H1 (cell line): ENCODE results near the gene CASP9. TPM values are rescaled to one million over a fixed set of nuclear protein-coding genes. Genes with fewer than 3 reads are reported as not detected.

Source experiments
- CTCF ChIA-PET: fragments of 300-600 bp; sonication (Branson Sonifier 250); formaldehyde crosslinking; loops from one replicate; lab custom pipeline; 2021; ENCODE audit not compliant: partially characterized antibody; lab: Charles Lee
- POLR2A ChIA-PET: fragments of 300-600 bp; sonication (Branson Sonifier 250); formaldehyde crosslinking; loops from one replicate; lab custom pipeline; 2021; ENCODE audit warnings: inconsistent platforms; ENCODE audit not compliant: partially characterized antibody; lab: Charles Lee
- DNase-seq, 2 experiments: peaks; one replicate each; pipeline versions ENCODE4 v3.0.0 to v3.0.0-alpha.2; 2010 to 2022; ENCODE audit warnings: low spot score in 2 of 2, low read depth in 1 of 2, mixed read lengths in 1 of 2
- FAIRE-seq: peaks from 2 replicates; lab custom pipeline; 2011; peaks lifted over from hg19 to GRCh38; lab: Jason Lieb, UNC
- H2AFZ ChIP-seq: 2 replicates; pipeline ENCODE4 v1.8.1; 2012; ENCODE audit warnings: low read length, inconsistent platforms
- H2AK5ac ChIP-seq: 2 replicates; pipeline ENCODE4 v1.6.1; 2013; ENCODE audit warnings: low read depth, low read length
- H2BK120ac ChIP-seq: replicated peaks from 2 replicates; pipeline ENCODE3; 2013; ENCODE audit warnings: low read depth, low read length, inconsistent platforms
- H2BK12ac ChIP-seq: 2 replicates; pipeline ENCODE4 v1.6.1; 2013; ENCODE audit warnings: low read depth, low read length
- H2BK15ac ChIP-seq: 2 replicates; pipeline ENCODE4 v1.6.1; 2013; ENCODE audit warnings: low read length
- H2BK20ac ChIP-seq: 2 replicates; pipeline ENCODE4 v1.6.1; 2013; ENCODE audit warnings: low read length
- H2BK5ac ChIP-seq: 2 replicates; pipeline ENCODE4 v1.6.1; 2013; ENCODE audit warnings: low read depth, low read length
- H3K14ac ChIP-seq: 2 replicates; pipeline ENCODE4 v1.6.1; 2013; ENCODE audit warnings: inconsistent platforms; ENCODE audit not compliant: insufficient read length
- H3K18ac ChIP-seq: 2 replicates; pipeline ENCODE4 v1.6.1; 2013; ENCODE audit warnings: low read length; ENCODE audit errors: extremely low read depth
- H3K23ac ChIP-seq: 2 replicates; pipeline ENCODE4 v1.6.1; 2013; ENCODE audit warnings: inconsistent platforms; ENCODE audit not compliant: insufficient read length
- H3K23me2 ChIP-seq: 2 replicates; pipeline ENCODE4 v1.6.1; 2013; ENCODE audit warnings: low read depth, low read length
- H3K27ac ChIP-seq: 2 replicates; pipeline ENCODE4 v1.6.1; 2011; ENCODE audit warnings: low read depth, low read length, inconsistent platforms
- H3K27me3 ChIP-seq, 4 experiments: replicated peaks in 1 of 4; 1 replicate in 1 of 4; 2 replicates in 3 of 4; pipeline versions ENCODE4 v1.6.1 to v1.8.1; 2011 to 2013; ENCODE audit warnings: low read length in 3 of 4, mild to moderate bottlenecking in 3 of 4, inconsistent platforms in 2 of 4, mixed read lengths in 2 of 4, moderate library complexity in 1 of 4; ENCODE audit not compliant: control insufficient read depth in 3 of 4, insufficient read depth in 3 of 4; ENCODE audit errors: extremely low read depth in 1 of 4
- H3K36me3 ChIP-seq, 4 experiments: 2 replicates each; pipeline versions ENCODE4 v1.6.1 to v1.8.1; 2011 to 2013; ENCODE audit warnings: mild to moderate bottlenecking in 4 of 4, low read length in 3 of 4, moderate library complexity in 2 of 4, control low read depth in 1 of 4, inconsistent platforms in 1 of 4; ENCODE audit not compliant: insufficient read depth in 4 of 4, control insufficient read depth in 2 of 4
- H3K4ac ChIP-seq: replicated peaks from 2 replicates; pipeline ENCODE3; 2013; ENCODE audit warnings: low read length, low read depth, mixed read lengths, inconsistent platforms; ENCODE audit not compliant: insufficient read length
- H3K4me1 ChIP-seq, 4 experiments: replicated peaks in 1 of 4; 1 replicate in 1 of 4; 2 replicates in 3 of 4; pipeline versions ENCODE4 v1.6.1 to v1.8.1; 2011 to 2013; ENCODE audit warnings: low read length in 3 of 4, inconsistent platforms in 2 of 4, mixed read lengths in 1 of 4; ENCODE audit not compliant: insufficient read depth in 4 of 4, control insufficient read depth in 3 of 4
- H3K4me2 ChIP-seq, 2 experiments: 2 replicates each; pipeline versions ENCODE4 v1.6.1 to v1.8.1; 2011 to 2013; ENCODE audit warnings: low read depth in 2 of 2, low read length in 2 of 2, control low read depth in 1 of 2, inconsistent platforms in 1 of 2, mild to moderate bottlenecking in 1 of 2; ENCODE audit not compliant: insufficient read depth in 1 of 2
- H3K4me3 ChIP-seq, 4 experiments: fragments of 200-600, 300-600 bp in 1 of 4; sonication (generic), shearing (Covaris generic), sonication (Bioruptor Twin) in 1 of 4; 2 replicates each; pipeline versions ENCODE4 v1.5.1 to v1.8.1; 2011 to 2016; ENCODE audit warnings: low read length in 4 of 4, low read depth in 3 of 4, control low read depth in 2 of 4, inconsistent platforms in 2 of 4, mild to moderate bottlenecking in 2 of 4, mixed read lengths in 1 of 4, moderate library complexity in 1 of 4; ENCODE audit not compliant: insufficient read depth in 2 of 4; ENCODE audit errors: extremely low read depth in 1 of 4
- H3K56ac ChIP-seq: replicated peaks from 2 replicates; pipeline ENCODE3; 2013; ENCODE audit warnings: low read depth, mild to moderate bottlenecking, mixed read lengths, low read length, inconsistent platforms; ENCODE audit not compliant: insufficient read length
- H3K79me1 ChIP-seq: 2 replicates; pipeline ENCODE4 v1.6.1; 2013; ENCODE audit warnings: low read depth, low read length, control low read depth
- H3K79me2 ChIP-seq, 2 experiments: 2 replicates each; pipeline versions ENCODE4 v1.6.1 to v1.8.1; 2012 to 2013; ENCODE audit warnings: low read length in 2 of 2, mild to moderate bottlenecking in 2 of 2, inconsistent platforms in 1 of 2; ENCODE audit not compliant: insufficient read depth in 2 of 2, control insufficient read depth in 1 of 2
- H3K9ac ChIP-seq, 4 experiments: replicated peaks in 1 of 4; 1 replicate in 1 of 4; 2 replicates in 3 of 4; pipeline versions ENCODE4 v1.6.1 to v1.8.1; 2011 to 2013; ENCODE audit warnings: low read depth in 3 of 4, low read length in 3 of 4, control low read depth in 2 of 4, mild to moderate bottlenecking in 2 of 4, moderate library complexity in 2 of 4, inconsistent platforms in 1 of 4; ENCODE audit errors: extremely low read depth in 1 of 4
- H3K9me3 ChIP-seq, 2 experiments: 2 replicates each; pipeline versions ENCODE4 v1.6.1 to v1.8.1; 2012 to 2013; ENCODE audit warnings: mild to moderate bottlenecking in 2 of 2, moderate library complexity in 2 of 2, control low read depth in 1 of 2, inconsistent platforms in 1 of 2, low read depth in 1 of 2, low read length in 1 of 2, mixed read lengths in 1 of 2; ENCODE audit not compliant: insufficient read depth in 2 of 2
- H4K20me1 ChIP-seq, 2 experiments: replicated peaks in 1 of 2; 2 replicates each; pipeline versions ENCODE3 to v1.8.1; 2011 to 2013; ENCODE audit warnings: inconsistent platforms in 2 of 2, low read length in 2 of 2, mild to moderate bottlenecking in 1 of 2; ENCODE audit not compliant: insufficient read depth in 2 of 2, control insufficient read depth in 1 of 2
- H4K5ac ChIP-seq: 2 replicates; pipeline ENCODE4 v1.6.1; 2013; ENCODE audit warnings: low read length, low read depth, mixed read lengths, inconsistent platforms; ENCODE audit not compliant: insufficient read length
- H4K8ac ChIP-seq: 2 replicates; pipeline ENCODE4 v1.8.0; 2013; ENCODE audit warnings: mild to moderate bottlenecking, moderate library complexity, low read length, inconsistent platforms; ENCODE audit not compliant: insufficient read depth; ENCODE audit errors: extremely low read depth
- H4K91ac ChIP-seq: replicated peaks from 2 replicates; pipeline ENCODE3; 2013; ENCODE audit warnings: low read length, mixed read lengths, inconsistent platforms; ENCODE audit not compliant: insufficient read length
- BACH1 ChIP-seq: IDR thresholded peaks from 2 replicates; pipeline ENCODE4 v1.6.1; 2012; ENCODE audit warnings: low read length, improper control_type of control experiment
- BRCA1 ChIP-seq: IDR thresholded peaks from 2 replicates; pipeline ENCODE4 v1.6.1; 2012; ENCODE audit warnings: low read depth, low read length, improper control_type of control experiment
- EP300 ChIP-seq, 2 experiments: IDR thresholded peaks; 1 replicate in 1 of 2; 2 replicates in 1 of 2; pipeline ENCODE4 v1.6.1; 2011 to 2012; ENCODE audit warnings: low read depth in 2 of 2, low read length in 2 of 2, mild to moderate bottlenecking in 2 of 2, borderline replicate concordance in 1 of 2, inconsistent platforms in 1 of 2, moderate library complexity in 1 of 2
- FOSL1 ChIP-seq: IDR thresholded peaks from 2 replicates; pipeline ENCODE4 v1.6.1; 2011; ENCODE audit warnings: mild to moderate bottlenecking, low read depth, low read length, moderate library complexity; ENCODE audit not compliant: insufficient read depth
- GTF2F1 ChIP-seq: IDR thresholded peaks from 2 replicates; pipeline ENCODE4 v1.6.1; 2012; ENCODE audit warnings: low read depth, low read length, improper control_type of control experiment, borderline replicate concordance
- HDAC2 ChIP-seq, 2 experiments: fragments of 300-600 bp in 1 of 2; sonication (generic) in 1 of 2; IDR thresholded peaks; 2 replicates each; pipeline ENCODE4 v1.6.1; 2011 to 2012; ENCODE audit warnings: low read depth in 2 of 2, low read length in 2 of 2, mild to moderate bottlenecking in 2 of 2, moderate library complexity in 2 of 2, borderline replicate concordance in 1 of 2, inconsistent platforms in 1 of 2
- JUN ChIP-seq: IDR thresholded peaks from 2 replicates; pipeline ENCODE4 v1.6.1; 2011; ENCODE audit warnings: low read depth, mild to moderate bottlenecking, improper control_type of control experiment, low read length
- RAD21 ChIP-seq, 2 experiments: IDR thresholded peaks in 1 of 2; conservative IDR thresholded peaks in 1 of 2; 2 replicates each; pipeline ENCODE4 v1.6.1; 2011; ENCODE audit warnings: low read depth in 2 of 2, low read length in 2 of 2, improper control_type of control experiment in 1 of 2, inconsistent platforms in 1 of 2, mild to moderate bottlenecking in 1 of 2, moderate library complexity in 1 of 2
- RFX5 ChIP-seq: IDR thresholded peaks from 2 replicates; pipeline ENCODE4 v1.6.1; 2011; ENCODE audit warnings: low read depth, low read length, improper control_type of control experiment, borderline replicate concordance
- SIN3A ChIP-seq, 2 experiments: IDR thresholded peaks in 1 of 2; conservative IDR thresholded peaks in 1 of 2; 2 replicates each; pipeline ENCODE4 v1.6.1; 2011 to 2012; ENCODE audit warnings: low read length in 2 of 2, improper control_type of control experiment in 1 of 2, low read depth in 1 of 2, mild to moderate bottlenecking in 1 of 2
- SP1 ChIP-seq: IDR thresholded peaks from 2 replicates; pipeline ENCODE4 v1.6.1; 2011; ENCODE audit warnings: low read depth, low read length
- SRF ChIP-seq: IDR thresholded peaks from 2 replicates; pipeline ENCODE4 v1.6.1; 2011; ENCODE audit warnings: mild to moderate bottlenecking, low read depth, low read length, moderate library complexity
- WGBS, 2 experiments: shearing (Covaris generic) in 1 of 2; methylation state at CpG; one replicate each; pipeline versions ENCODE4 v1.1.6 to v1.1.7; 2013 to 2015; ENCODE audit warnings: low lambda C conversion rate in 2 of 2, mixed read lengths in 2 of 2, inconsistent platforms in 1 of 2, low coverage in 1 of 2, missing lambda C conversion rate in 1 of 2; ENCODE audit not compliant: insufficient replicate concordance in 2 of 2, insufficient coverage in 1 of 2, insufficient read length in 1 of 2; ENCODE audit errors: extremely low coverage in 1 of 2, missing lambda C conversion rate in 1 of 2; 5-methylcytosine and 5-hydroxymethylcytosine counted together
- polyA plus RNA-seq, 7 experiments: library from polyadenylated mRNA; depleted of rRNA in 3 of 7; stranded (reverse) in 5 of 7; unstranded in 2 of 7; fragments of >200 nt in 5 of 7; fragments of 200-250 nt in 2 of 7; gene quantifications; 1 replicate in 5 of 7; 2 replicates in 1 of 7; 4 replicates in 1 of 7; pipeline versions ENCODE4 v1.2.1 to v1.2.3, GENCODE V29; 2011 to 2013; ENCODE audit warnings: missing spikeins in 2 of 7, mixed read lengths in 2 of 7
- total RNA-seq: library from RNA; stranded (reverse); fragmentation: NEBNext Ultra II Directional; extraction: Animal tissue kit (Norgen Biotek cat#: 25700); gene quantifications from 2 replicates; pipeline ENCODE4 v1.2.1, GENCODE V29; 2021
- TF ChIP-seq, protein P1 (sequence below): IDR thresholded peaks from 2 replicates; pipeline ENCODE4 v1.6.1; 2012; ENCODE audit warnings: inconsistent platforms

The CASP9 gene
- total and polyA plus RNA-seq, 2 of the 8 experiments (the other 6 are each of a cell fraction or from before 2014, with no cell fraction given), result 14.8 to 36.3 TPM

DNA sequence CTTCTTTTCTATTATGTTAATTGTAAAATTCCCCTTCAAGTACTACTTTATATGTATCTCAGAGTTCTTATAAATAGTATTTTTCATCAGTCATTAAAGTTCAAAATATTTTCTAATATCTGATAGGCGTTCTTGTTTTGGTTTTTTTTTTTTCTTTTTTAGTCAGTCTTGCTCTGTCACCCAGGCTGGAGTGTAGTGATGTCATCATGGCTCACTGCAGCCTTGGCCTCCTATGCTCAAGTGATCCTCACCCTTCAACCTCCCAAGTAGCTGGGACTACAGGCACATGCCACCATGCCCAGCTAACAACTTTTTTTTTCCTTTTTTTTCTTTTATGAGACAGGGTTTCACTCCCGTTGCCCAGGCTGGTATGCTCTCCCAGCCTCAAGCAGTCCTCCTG lies 33.6 kb upstream of the CASP9 start:
- H3K79me1 ChIP-seq, result no peaks in the 10 kb centered on the region
- no peak overlapping the region for H3K23ac ChIP-seq
- no peak overlapping the region for H2AK5ac ChIP-seq
- ChIA-PET POLR2A (no interaction called here), CTCF (no interaction called here)
- no peak overlapping the region for H2BK12ac ChIP-seq
- no peak overlapping the region for H3K4ac ChIP-seq
- H3K27ac ChIP-seq, result no peak overlapping the region
- H3K14ac ChIP-seq, result no peak overlapping the region
- no peak overlapping the region for H3K9ac ChIP-seq
- no peak overlapping the region for H4K8ac ChIP-seq
- no peak overlapping the region for H3K56ac ChIP-seq
- FAIRE-seq (no peak), DNase-seq (no peak)
- WGBS, 2 experiments, result 85% methylated on average over 2 of the region's 2 CpGs; no CpG with 5 or more reads in 1 of the 2 experiments
- no peak overlapping the region for H3K4me3 ChIP-seq
- H3K23me2 ChIP-seq, result no peaks in the 10 kb centered on the region
- no peak overlapping the region for H4K5ac ChIP-seq
- no peak overlapping the region for H2BK20ac ChIP-seq
- H3K4me1 ChIP-seq, result no peaks in the 10 kb centered on the region
- no peaks in the 10 kb centered on the region for H3K9me3 ChIP-seq
- H3K18ac ChIP-seq, result no peak overlapping the region
- H2BK15ac ChIP-seq, result no peak overlapping the region
- no peak overlapping the region for H3K4me2 ChIP-seq
- H3K27me3 ChIP-seq, result no peaks in the 10 kb centered on the region
- H4K20me1 ChIP-seq, result no peaks in the 10 kb centered on the region
- no peak overlapping the region for H2BK120ac ChIP-seq
- H4K91ac ChIP-seq, result no peak overlapping the region
- peaks cover 0 to 27% (median 14%) of the 10 kb centered on the region in 4 experiments; a peak in 5 of 8 replicates for H3K36me3 ChIP-seq
- no peak overlapping the region for H2AFZ ChIP-seq
- no peaks in the 10 kb centered on the region for H3K79me2 ChIP-seq
- H2BK5ac ChIP-seq, result no peak overlapping the region
- TF ChIP-seq FOSL1 (no peak), RFX5 (no peak), BRCA1 (no peak), BACH1 (no peak), EP300 (IDR thresholded peaks at IDR 0.05; ENCODE audit: borderline replicate concordance in 1 of 2, low read depth in 2 of 2, low read length in 2 of 2) (no peak), RAD21 (IDR thresholded peaks at IDR 0.05 in 1 of 2, conservative IDR thresholded peaks at IDR 0.05 in 1 of 2; ENCODE audit: low read depth in 2 of 2, low read length in 2 of 2) (no peak), SP1 (no peak), JUN (no peak), SRF (no peak), SIN3A (conservative IDR thresholded peaks at IDR 0.05 in 1 of 2, IDR thresholded peaks at IDR 0.05 in 1 of 2; ENCODE audit: low read depth in 1 of 2, low read length in 2 of 2) (no peak), HDAC2 (IDR thresholded peaks at IDR 0.05; ENCODE audit: borderline replicate concordance in 1 of 2, low read depth in 2 of 2, low read length in 2 of 2) (no peak), GTF2F1 (no peak)
- TF ChIP-seq, protein P1, sequence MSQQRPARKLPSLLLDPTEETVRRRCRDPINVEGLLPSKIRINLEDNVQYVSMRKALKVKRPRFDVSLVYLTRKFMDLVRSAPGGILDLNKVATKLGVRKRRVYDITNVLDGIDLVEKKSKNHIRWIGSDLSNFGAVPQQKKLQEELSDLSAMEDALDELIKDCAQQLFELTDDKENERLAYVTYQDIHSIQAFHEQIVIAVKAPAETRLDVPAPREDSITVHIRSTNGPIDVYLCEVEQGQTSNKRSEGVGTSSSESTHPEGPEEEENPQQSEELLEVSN, result no peak
